H9 (cell line): ENCODE data around the gene AFDN. TPM values are rescaled to one million over a fixed set of nuclear protein-coding genes. Genes with fewer than 3 reads are reported as not detected.

Experiments
- DNase-seq: peaks from one replicate; pipeline ENCODE4 v3.0.0-alpha.2; 2017
- H2AFZ ChIP-seq: one replicate; pipeline ENCODE4 v1.6.1; 2013; ENCODE audit warnings: mild to moderate bottlenecking, low read length, control low read depth, moderate library complexity
- H2AK5ac ChIP-seq: 2 replicates; pipeline ENCODE4 v1.6.1; 2013; ENCODE audit warnings: low read length, control low read depth, mixed read lengths; ENCODE audit not compliant: insufficient read length
- H2BK120ac ChIP-seq: one replicate; pipeline ENCODE4 v1.6.1; 2013; ENCODE audit warnings: low read depth, mild to moderate bottlenecking, low read length, control low read depth, inconsistent platforms; ENCODE audit not compliant: poor library complexity, severe bottlenecking
- H2BK12ac ChIP-seq: 2 replicates; pipeline ENCODE4 v1.6.1; 2013; ENCODE audit warnings: low read length, control low read depth, mixed read lengths, low read depth; ENCODE audit not compliant: insufficient read length
- H2BK15ac ChIP-seq: 2 replicates; pipeline ENCODE4 v1.6.1; 2013; ENCODE audit warnings: low read depth, low read length, control low read depth
- H2BK20ac ChIP-seq: one replicate; pipeline ENCODE4 v1.6.1; 2013; ENCODE audit warnings: low read depth, mild to moderate bottlenecking, low read length, control low read depth, inconsistent platforms; ENCODE audit not compliant: poor library complexity, severe bottlenecking
- H2BK5ac ChIP-seq: 2 replicates; pipeline ENCODE4 v1.6.1; 2013; ENCODE audit warnings: low read length, control low read depth, mixed read lengths; ENCODE audit not compliant: insufficient read length
- H3K14ac ChIP-seq: 2 replicates; pipeline ENCODE4 v1.6.1; 2013; ENCODE audit warnings: low read length, control low read depth; ENCODE audit not compliant: insufficient read depth
- H3K18ac ChIP-seq: 2 replicates; pipeline ENCODE4 v1.6.1; 2013; ENCODE audit warnings: low read depth, mild to moderate bottlenecking, mixed read lengths, low read length, control low read depth; ENCODE audit not compliant: insufficient read length
- H3K23ac ChIP-seq: 2 replicates; pipeline ENCODE4 v1.6.1; 2013; ENCODE audit warnings: low read length, control low read depth, mixed read lengths, low read depth; ENCODE audit not compliant: insufficient read length
- H3K23me2 ChIP-seq: 2 replicates; pipeline ENCODE4 v1.6.1; 2013; ENCODE audit warnings: low read depth, mild to moderate bottlenecking, mixed read lengths, low read length, control low read depth; ENCODE audit not compliant: insufficient read length, poor library complexity, severe bottlenecking
- H3K27ac ChIP-seq: 2 replicates; pipeline ENCODE4 v1.5.1; 2013; ENCODE audit warnings: low read length, control low read depth, mixed read lengths, low read depth; ENCODE audit not compliant: insufficient read length
- H3K27me3 ChIP-seq: 2 replicates; pipeline ENCODE4 v1.6.1; 2013; ENCODE audit warnings: low read length, control low read depth, inconsistent platforms; ENCODE audit not compliant: insufficient read depth
- H3K4ac ChIP-seq: 2 replicates; pipeline ENCODE4 v1.6.1; 2013; ENCODE audit warnings: low read depth, mild to moderate bottlenecking, control low read depth, inconsistent platforms, low read length, moderate library complexity
- H3K4me1 ChIP-seq: 2 replicates; pipeline ENCODE4 v1.6.1; 2013; ENCODE audit warnings: low read length, control low read depth, inconsistent platforms; ENCODE audit not compliant: insufficient read depth
- H3K4me2 ChIP-seq: 2 replicates; pipeline ENCODE4 v1.6.1; 2013; ENCODE audit warnings: low read length, control low read depth, mixed read lengths; ENCODE audit not compliant: insufficient read length, insufficient read depth
- H3K56ac ChIP-seq: 2 replicates; pipeline ENCODE4 v1.6.1; 2013; ENCODE audit warnings: low read depth, mild to moderate bottlenecking, mixed read lengths, low read length, control low read depth; ENCODE audit not compliant: insufficient read length
- H3K79me1 ChIP-seq: 2 replicates; pipeline ENCODE4 v1.6.1; 2013; ENCODE audit warnings: low read depth, mild to moderate bottlenecking, moderate library complexity, low read length, control low read depth, inconsistent platforms; ENCODE audit not compliant: insufficient read depth, poor library complexity, severe bottlenecking
- H3K79me2 ChIP-seq: 2 replicates; pipeline ENCODE4 v1.6.1; 2013; ENCODE audit warnings: low read length, control low read depth, inconsistent platforms; ENCODE audit not compliant: insufficient read depth
- H3K9ac ChIP-seq: 2 replicates; pipeline ENCODE4 v1.6.1; 2013; ENCODE audit warnings: low read length, control low read depth, mixed read lengths; ENCODE audit not compliant: insufficient read length; ENCODE audit errors: extremely low read depth
- H3K9me3 ChIP-seq: one replicate; pipeline ENCODE4 v1.6.1; 2013; ENCODE audit warnings: low read depth, low read length, inconsistent platforms; ENCODE audit not compliant: control insufficient read depth
- H3T11ph ChIP-seq: one replicate; pipeline ENCODE4 v1.6.1; 2013; ENCODE audit warnings: mild to moderate bottlenecking, low read length, control low read depth, inconsistent platforms
- H4K20me1 ChIP-seq: one replicate; pipeline ENCODE4 v1.6.1; 2013; ENCODE audit not compliant: control insufficient read depth, insufficient read length, insufficient read depth
- H4K5ac ChIP-seq: 2 replicates; pipeline ENCODE4 v1.6.1; 2013; ENCODE audit warnings: low read depth, mild to moderate bottlenecking, mixed read lengths, low read length, control low read depth; ENCODE audit not compliant: insufficient read length
- H4K8ac ChIP-seq: replicated peaks from 2 replicates; pipeline ENCODE4 v1.6.1; 2013; ENCODE audit warnings: low read length, control low read depth, mixed read lengths, low read depth; ENCODE audit not compliant: insufficient read length
- H4K91ac ChIP-seq: 2 replicates; pipeline ENCODE4 v1.6.1; 2013; ENCODE audit warnings: low read depth, mild to moderate bottlenecking, moderate library complexity, mixed read lengths, low read length, control low read depth; ENCODE audit not compliant: insufficient read length
- H3K27ac Mint-ChIP-seq, 3 experiments: 2 replicates in 2 of 3; 3 replicates in 1 of 3; pipeline ENCODE4 v1.8.0; 2020 to 2021; ENCODE audit warnings: mixed read lengths in 3 of 3, mild to moderate bottlenecking in 1 of 3, moderate library complexity in 1 of 3
- H3K27me3 Mint-ChIP-seq: 2 replicates; pipeline ENCODE4 v1.8.0; 2021; ENCODE audit warnings: low read depth, mild to moderate bottlenecking, moderate library complexity, mixed read lengths
- H3K36me3 Mint-ChIP-seq, 3 experiments: 2 replicates in 2 of 3; 3 replicates in 1 of 3; pipeline ENCODE4 v1.8.0; 2020 to 2021; ENCODE audit warnings: low read depth in 3 of 3, mixed read lengths in 3 of 3; ENCODE audit not compliant: insufficient read depth in 1 of 3
- H3K4me1 Mint-ChIP-seq, 2 experiments: 2 replicates each; pipeline ENCODE4 v1.8.0; 2020; ENCODE audit warnings: mixed read lengths in 2 of 2
- H3K4me3 Mint-ChIP-seq, 2 experiments: 2 replicates in 1 of 2; 3 replicates in 1 of 2; pipeline ENCODE4 v1.8.0; 2020 to 2021; ENCODE audit warnings: mild to moderate bottlenecking in 2 of 2, mixed read lengths in 2 of 2, moderate library complexity in 1 of 2
- H3K9me3 Mint-ChIP-seq, 2 experiments: 2 replicates in 1 of 2; 3 replicates in 1 of 2; pipeline ENCODE4 v1.8.0; 2020; ENCODE audit warnings: mild to moderate bottlenecking in 2 of 2, mixed read lengths in 2 of 2, moderate library complexity in 1 of 2
- WGBS: extraction: QIAGEN DNeasy Blood & Tissue Kit; methylation state at CpG from one replicate; pipeline ENCODE4 v1.1.7; 2013; ENCODE audit warnings: missing lambda C conversion rate, low lambda C conversion rate, mixed read lengths; ENCODE audit not compliant: insufficient read length; ENCODE audit errors: extremely low coverage; 5-methylcytosine and 5-hydroxymethylcytosine counted together
- total RNA-seq: library from RNA; stranded (reverse); gene quantifications from 2 replicates; pipeline ENCODE4 v1.2.1, GENCODE V29; 2021
- TF ChIP-seq, protein P1 (sequence below): fragments of 200-600 bp; sonication (generic); conservative IDR thresholded peaks from 3 replicates; pipeline ENCODE4 v1.8.0; 2021; ENCODE audit warnings: antibody characterized with exemption, mild to moderate bottlenecking

AFDN gene
- total RNA-seq, 1 experiment from 2014 or later = 157 TPM

DNA sequence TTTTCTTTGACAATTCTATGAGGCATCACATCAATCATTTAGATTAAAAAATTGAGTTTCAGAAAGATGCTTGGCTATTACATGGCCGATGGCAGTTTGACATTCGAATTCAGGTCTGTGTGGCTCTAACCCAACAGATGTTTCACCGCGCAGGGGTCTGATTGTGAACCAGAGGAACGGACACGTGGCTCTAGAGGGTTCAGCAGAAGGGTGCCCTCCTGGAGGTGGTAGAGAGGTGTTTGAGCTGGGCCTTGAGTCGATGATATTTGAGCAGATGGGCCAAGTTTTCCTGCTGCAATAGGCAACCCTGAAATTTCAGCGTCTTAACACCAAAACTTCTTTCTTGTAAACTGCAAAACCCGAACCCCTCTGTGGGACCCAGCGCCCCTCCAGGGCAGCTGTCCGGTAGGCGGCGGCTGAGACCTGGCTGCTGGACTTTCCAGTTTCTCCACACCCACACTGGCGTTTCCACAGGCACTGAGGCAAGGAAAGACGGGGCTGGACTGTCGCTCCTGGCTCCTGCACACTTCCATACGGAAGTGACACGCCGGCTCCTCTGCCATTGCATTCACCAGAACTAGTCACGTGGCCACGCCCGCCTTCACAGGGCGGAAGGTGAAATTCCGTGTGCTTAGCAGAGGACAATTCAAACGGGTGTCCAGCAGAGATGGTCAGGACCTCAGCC is 11.3 kb upstream of the AFDN start:
- H4K5ac ChIP-seq = no peak overlapping the region
- no peak overlapping the region for H3K23ac ChIP-seq
- H2BK5ac ChIP-seq = no peak overlapping the region
- no peaks in the 10 kb centered on the region for H4K20me1 ChIP-seq
- no peak overlapping the region for H2AFZ ChIP-seq
- DNase-seq = no peak
- Mint-ChIP-seq H3K27me3 (no peaks in the 10 kb centered on the region), H3K27ac (peak overlapping the region in 1 of 3 experiments; percentile 37; a peak in 3 of 7 replicates), H3K4me3 (no peak overlapping the region), H3K36me3 (no peaks in the 10 kb centered on the region; a peak in 1 of 7 replicates), H3K9me3 (no peaks in the 10 kb centered on the region), H3K4me1 (peaks cover 28% of the 10 kb centered on the region in 2 experiments)
- no peaks in the 10 kb centered on the region for H3K79me2 ChIP-seq
- H4K8ac ChIP-seq = no peak overlapping the region
- no peak overlapping the region for H2AK5ac ChIP-seq
- no peak overlapping the region for H3K9ac ChIP-seq
- H3K4ac ChIP-seq = 0 out of 2 replicates have a peak overlapping the region, but pooled peaks have one; percentile 52
- H3K4me2 ChIP-seq = no peak overlapping the region
- H3K27ac ChIP-seq = no peak overlapping the region
- H3K9me3 ChIP-seq = no peaks in the 10 kb centered on the region
- no peak overlapping the region for H2BK20ac ChIP-seq
- no peak overlapping the region for H2BK15ac ChIP-seq
- H3K14ac ChIP-seq = peak overlapping the region; percentile 81; the same call in 1 of the 2 replicates
- peaks cover 11% of the 10 kb centered on the region; the same call in 1 of the 2 replicates for H3K4me1 ChIP-seq
- no peak overlapping the region for H4K91ac ChIP-seq
- no peak overlapping the region for H2BK12ac ChIP-seq
- no peak overlapping the region for H2BK120ac ChIP-seq
- H3K18ac ChIP-seq = no peak overlapping the region
- H3K23me2 ChIP-seq = no peaks in the 10 kb centered on the region
- no peaks in the 10 kb centered on the region for H3K79me1 ChIP-seq
- no CpG with 5 or more reads among the region's 25 CpGs for WGBS
- no peak overlapping the region for H3K56ac ChIP-seq
- TF ChIP-seq, protein P1, sequence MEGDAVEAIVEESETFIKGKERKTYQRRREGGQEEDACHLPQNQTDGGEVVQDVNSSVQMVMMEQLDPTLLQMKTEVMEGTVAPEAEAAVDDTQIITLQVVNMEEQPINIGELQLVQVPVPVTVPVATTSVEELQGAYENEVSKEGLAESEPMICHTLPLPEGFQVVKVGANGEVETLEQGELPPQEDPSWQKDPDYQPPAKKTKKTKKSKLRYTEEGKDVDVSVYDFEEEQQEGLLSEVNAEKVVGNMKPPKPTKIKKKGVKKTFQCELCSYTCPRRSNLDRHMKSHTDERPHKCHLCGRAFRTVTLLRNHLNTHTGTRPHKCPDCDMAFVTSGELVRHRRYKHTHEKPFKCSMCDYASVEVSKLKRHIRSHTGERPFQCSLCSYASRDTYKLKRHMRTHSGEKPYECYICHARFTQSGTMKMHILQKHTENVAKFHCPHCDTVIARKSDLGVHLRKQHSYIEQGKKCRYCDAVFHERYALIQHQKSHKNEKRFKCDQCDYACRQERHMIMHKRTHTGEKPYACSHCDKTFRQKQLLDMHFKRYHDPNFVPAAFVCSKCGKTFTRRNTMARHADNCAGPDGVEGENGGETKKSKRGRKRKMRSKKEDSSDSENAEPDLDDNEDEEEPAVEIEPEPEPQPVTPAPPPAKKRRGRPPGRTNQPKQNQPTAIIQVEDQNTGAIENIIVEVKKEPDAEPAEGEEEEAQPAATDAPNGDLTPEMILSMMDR = no peak
- H3T11ph ChIP-seq = no peak overlapping the region
- no peaks in the 10 kb centered on the region for H3K27me3 ChIP-seq
